Endodermal cell (in vitro differentiated cells): Measurements from ENCODE around the gene SPIRE2. TPM values are rescaled to one million over a fixed set of nuclear protein-coding genes. Genes with fewer than 3 reads are reported as not detected.
A peak's percentile ranks its signal among the peaks of the same experiment; 100 is the strongest.

Source experiments
- DNase-seq: peaks from one replicate; pipeline ENCODE4 v3.0.0-alpha.2; 2017
- H3K27ac ChIP-seq: 2 replicates; pipeline ENCODE4 v1.5.1; 2013; ENCODE audit warnings: mild to moderate bottlenecking, low read depth, low read length, moderate library complexity
- H3K27me3 ChIP-seq: 2 replicates; pipeline ENCODE4 v1.6.1; 2013; ENCODE audit warnings: mild to moderate bottlenecking, low read length, moderate library complexity; ENCODE audit not compliant: insufficient read depth, control insufficient read depth, poor library complexity, severe bottlenecking
- H3K36me3 ChIP-seq: 2 replicates; pipeline ENCODE4 v1.7.0; 2013; ENCODE audit warnings: mild to moderate bottlenecking, low read length, moderate library complexity; ENCODE audit not compliant: control insufficient read depth, insufficient read depth
- H3K4me1 ChIP-seq: one replicate; pipeline ENCODE4 v1.7.0; 2013; ENCODE audit warnings: low read length; ENCODE audit not compliant: control insufficient read depth, insufficient read depth
- H3K4me3 ChIP-seq: 2 replicates; pipeline ENCODE4 v1.5.1; 2013; ENCODE audit warnings: mild to moderate bottlenecking, low read length, moderate library complexity
- H3K9ac ChIP-seq: 2 replicates; pipeline ENCODE4 v1.6.1; 2013; ENCODE audit warnings: mild to moderate bottlenecking, low read length, moderate library complexity; ENCODE audit not compliant: poor library complexity, severe bottlenecking; ENCODE audit errors: extremely low read depth
- H3K9me3 ChIP-seq: 2 replicates; pipeline ENCODE4 v1.6.1; 2013; ENCODE audit warnings: mild to moderate bottlenecking, low read length, moderate library complexity; ENCODE audit not compliant: control insufficient read depth
- H3K27ac Mint-ChIP-seq: 2 replicates; pipeline ENCODE4 v1.8.0; 2020; ENCODE audit warnings: mixed read lengths
- H3K27me3 Mint-ChIP-seq: 2 replicates; pipeline ENCODE4 v1.8.0; 2021; ENCODE audit warnings: mild to moderate bottlenecking, mixed read lengths; ENCODE audit not compliant: insufficient read depth
- H3K36me3 Mint-ChIP-seq: 2 replicates; pipeline ENCODE4 v1.8.0; 2020; ENCODE audit warnings: low read depth, mixed read lengths
- H3K4me1 Mint-ChIP-seq: 2 replicates; pipeline ENCODE4 v1.8.0; 2020; ENCODE audit warnings: mixed read lengths
- H3K4me3 Mint-ChIP-seq: 2 replicates; pipeline ENCODE4 v1.8.0; 2020; ENCODE audit warnings: mild to moderate bottlenecking, moderate library complexity, mixed read lengths
- H3K9me3 Mint-ChIP-seq: 2 replicates; pipeline ENCODE4 v1.8.0; 2020; ENCODE audit warnings: mild to moderate bottlenecking, mixed read lengths
- WGBS, 2 experiments: methylation state at CpG; one replicate each; pipeline versions ENCODE4 v1.1.5 to v1.1.7; 2013; ENCODE audit warnings: missing lambda C conversion rate in 2 of 2, mixed read lengths in 1 of 2; ENCODE audit not compliant: insufficient coverage in 1 of 2, insufficient read length in 1 of 2; 5-methylcytosine and 5-hydroxymethylcytosine counted together
- total RNA-seq, 2 donors: library from RNA; stranded (reverse); fragmentation: NEBNext Ultra II Directional in 1 of 2; extraction: Animal tissue kit (Norgen Biotek cat#: 25700) in 1 of 2; gene quantifications; 2 replicates in 1 of 2; 3 replicates in 1 of 2; pipeline ENCODE4 v1.2.1, GENCODE V29; 2021
- TF ChIP-seq, protein P1 (sequence below): fragments of 200-600 bp; sonication (generic); conservative IDR thresholded peaks from 2 replicates; pipeline ENCODE4 v1.5.0; 2021; ENCODE audit warnings: antibody characterized with exemption, mild to moderate bottlenecking

The SPIRE2 gene
- total RNA-seq, 2 donors from 2014 or later, result 12.8 to 12.9 TPM

DNA sequence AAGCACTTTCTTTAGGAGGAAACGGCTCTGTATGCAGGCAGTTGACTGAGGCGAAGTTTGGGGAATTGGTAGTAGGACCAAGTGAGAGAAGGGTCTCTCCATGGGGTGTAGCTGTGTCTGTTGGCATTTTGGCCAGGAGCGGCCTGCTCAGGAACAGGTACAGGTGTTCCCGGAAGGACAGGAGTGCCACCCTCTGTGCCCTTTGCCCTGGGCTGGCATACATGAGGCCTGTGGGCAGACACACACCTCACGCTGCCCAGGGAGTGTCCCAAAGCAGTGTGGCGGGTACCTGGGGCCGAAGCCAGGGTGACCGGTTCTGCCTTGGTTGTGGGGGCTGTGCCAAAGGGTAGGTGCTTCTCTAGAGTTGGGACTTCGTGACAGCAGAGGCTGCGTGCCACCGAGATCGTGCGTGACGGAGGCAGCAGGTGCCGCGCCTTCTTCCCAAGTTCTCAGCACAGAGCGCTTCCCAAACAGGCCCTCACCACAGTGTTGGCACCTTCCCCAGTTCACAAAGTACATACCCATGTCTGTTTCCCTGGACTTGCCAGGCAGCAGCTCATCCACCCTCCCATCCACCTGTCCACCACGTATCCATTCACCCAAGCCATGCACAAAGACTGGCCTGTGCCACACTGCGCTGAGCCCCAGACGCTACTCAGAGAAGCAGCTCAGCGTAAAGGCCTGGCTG is 25.2 kb downstream of the SPIRE2 start:
- Histone ChIP-seq H3K4me3 (no peak overlapping the region), H3K36me3 (no peaks in the 10 kb centered on the region), H3K9ac (no peak overlapping the region), H3K4me1 (no peaks in the 10 kb centered on the region), H3K27ac (no peak overlapping the region), H3K9me3 (no peaks in the 10 kb centered on the region), H3K27me3 (no peaks in the 10 kb centered on the region)
- Mint-ChIP-seq H3K27me3 (no peaks in the 10 kb centered on the region), H3K27ac (no peak overlapping the region), H3K36me3 (peaks cover 7% of the 10 kb centered on the region), H3K4me1 (no peaks in the 10 kb centered on the region), H3K9me3 (no peaks in the 10 kb centered on the region), H3K4me3 (no peak overlapping the region)
- 96% methylated on average over 11 to 21 of the region's 21 CpGs for WGBS, 2 experiments
- DNase-seq, result no peak
- TF ChIP-seq, protein P1, sequence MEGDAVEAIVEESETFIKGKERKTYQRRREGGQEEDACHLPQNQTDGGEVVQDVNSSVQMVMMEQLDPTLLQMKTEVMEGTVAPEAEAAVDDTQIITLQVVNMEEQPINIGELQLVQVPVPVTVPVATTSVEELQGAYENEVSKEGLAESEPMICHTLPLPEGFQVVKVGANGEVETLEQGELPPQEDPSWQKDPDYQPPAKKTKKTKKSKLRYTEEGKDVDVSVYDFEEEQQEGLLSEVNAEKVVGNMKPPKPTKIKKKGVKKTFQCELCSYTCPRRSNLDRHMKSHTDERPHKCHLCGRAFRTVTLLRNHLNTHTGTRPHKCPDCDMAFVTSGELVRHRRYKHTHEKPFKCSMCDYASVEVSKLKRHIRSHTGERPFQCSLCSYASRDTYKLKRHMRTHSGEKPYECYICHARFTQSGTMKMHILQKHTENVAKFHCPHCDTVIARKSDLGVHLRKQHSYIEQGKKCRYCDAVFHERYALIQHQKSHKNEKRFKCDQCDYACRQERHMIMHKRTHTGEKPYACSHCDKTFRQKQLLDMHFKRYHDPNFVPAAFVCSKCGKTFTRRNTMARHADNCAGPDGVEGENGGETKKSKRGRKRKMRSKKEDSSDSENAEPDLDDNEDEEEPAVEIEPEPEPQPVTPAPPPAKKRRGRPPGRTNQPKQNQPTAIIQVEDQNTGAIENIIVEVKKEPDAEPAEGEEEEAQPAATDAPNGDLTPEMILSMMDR, result no peak

DNA sequence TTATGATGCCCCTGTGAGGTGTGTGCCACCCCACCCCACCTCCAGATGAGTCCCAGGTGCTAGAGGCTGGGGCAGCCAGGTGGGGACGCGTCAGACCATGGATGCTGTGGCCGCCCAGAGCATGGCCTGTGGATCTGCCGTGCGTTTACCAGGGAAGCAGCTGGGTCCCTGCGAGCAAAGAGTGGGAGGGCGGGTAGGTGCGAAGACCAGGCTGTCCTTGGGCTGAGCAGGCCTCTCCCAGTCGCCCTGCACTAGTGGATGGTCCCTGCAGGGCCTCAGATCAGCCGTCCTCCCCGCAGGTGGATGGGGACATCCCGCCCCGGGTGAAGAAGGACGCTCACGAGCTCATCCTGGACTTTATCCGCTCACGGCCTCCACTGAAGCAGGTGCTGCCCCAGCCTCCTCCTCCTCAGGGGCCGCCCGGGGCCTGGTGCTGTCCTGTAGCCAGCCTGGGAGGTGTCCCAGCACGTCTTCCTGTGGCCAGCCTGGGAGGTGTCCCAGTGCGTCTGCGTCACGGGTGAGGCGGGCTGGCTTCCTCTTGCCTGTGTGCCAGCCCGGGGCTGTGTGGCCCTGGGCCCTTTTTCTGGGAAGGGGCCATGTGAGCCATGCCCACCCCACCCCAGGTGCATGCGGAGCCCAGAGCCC is 27.1 kb downstream of the SPIRE2 start:
- Histone ChIP-seq H3K36me3 (no peaks in the 10 kb centered on the region), H3K4me3 (no peak overlapping the region), H3K27ac (no peak overlapping the region), H3K27me3 (no peaks in the 10 kb centered on the region), H3K4me1 (no peaks in the 10 kb centered on the region), H3K9me3 (no peaks in the 10 kb centered on the region), H3K9ac (no peak overlapping the region)
- WGBS, 2 experiments, result 91 to 98% methylated on average over 11 to 26 of the region's 26 CpGs
- no peak for DNase-seq
- Mint-ChIP-seq H3K27ac (no peak overlapping the region), H3K4me1 (no peaks in the 10 kb centered on the region), H3K27me3 (no peaks in the 10 kb centered on the region), H3K36me3 (peaks cover 5% of the 10 kb centered on the region), H3K4me3 (no peak overlapping the region), H3K9me3 (no peaks in the 10 kb centered on the region)
- TF ChIP-seq, protein P1, result no peak

DNA sequence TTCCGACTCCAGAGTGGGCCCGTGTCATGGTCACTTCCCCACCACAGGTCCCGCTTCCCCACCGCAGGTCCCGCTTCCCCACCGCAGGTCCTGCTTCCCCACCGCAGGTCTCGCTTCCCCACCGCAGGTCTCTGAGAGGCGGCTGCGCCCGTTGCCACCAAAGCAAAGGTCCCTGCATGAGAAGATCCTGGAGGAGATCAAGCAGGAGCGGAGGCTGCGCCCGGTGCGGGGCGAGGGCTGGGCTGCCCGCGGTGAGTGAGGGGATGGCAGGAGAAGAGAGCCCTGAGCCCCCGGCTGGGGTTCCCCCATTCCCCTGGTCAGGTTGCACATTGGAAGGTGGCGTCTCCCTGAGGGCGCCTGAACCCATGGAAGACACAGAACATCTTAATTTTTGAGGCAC is 27.7 kb downstream of the SPIRE2 start:
- no peaks in the 10 kb centered on the region for H3K9me3 ChIP-seq
- H3K9ac ChIP-seq, result no peak overlapping the region
- Mint-ChIP-seq H3K4me3 (no peak overlapping the region), H3K36me3 (peaks cover 4% of the 10 kb centered on the region), H3K27me3 (no peaks in the 10 kb centered on the region), H3K27ac (no peak overlapping the region), H3K9me3 (no peaks in the 10 kb centered on the region), H3K4me1 (no peaks in the 10 kb centered on the region)
- no peaks in the 10 kb centered on the region for H3K36me3 ChIP-seq
- H3K27ac ChIP-seq, result no peak overlapping the region
- peak; percentile 38 for DNase-seq
- no peaks in the 10 kb centered on the region for H3K4me1 ChIP-seq
- TF ChIP-seq, protein P1, result no peak
- H3K27me3 ChIP-seq, result no peaks in the 10 kb centered on the region
- 93 to 97% methylated on average over 10 to 22 of the region's 22 CpGs for whole genome bisulfite sequencing, 2 experiments
- H3K4me3 ChIP-seq, result no peak overlapping the region
